Osteoblast (primary cell): ENCODE data around the gene ATN1. TPM values are rescaled to one million over a fixed set of nuclear protein-coding genes. Genes with fewer than 3 reads are reported as not detected.
"Not testable (repeated sequence)": the region's sequence is repeated elsewhere in the genome, so short reads cannot be mapped to it uniquely, and the experiment has no call there.

Experiments used
- DNase-seq: peaks from one replicate; pipeline ENCODE4 v3.0.0; 2011; ENCODE audit warnings: low spot score, mixed read lengths; ENCODE audit not compliant: insufficient read length; ENCODE audit errors: missing footprints
- H2AFZ ChIP-seq: 2 replicates; pipeline ENCODE4 v1.6.0; 2011; ENCODE audit warnings: mild to moderate bottlenecking, low read length
- H3K27ac ChIP-seq: 2 replicates; pipeline ENCODE4 v1.5.1; 2011; ENCODE audit warnings: mild to moderate bottlenecking, low read depth, low read length, moderate library complexity
- H3K27me3 ChIP-seq: 2 replicates; pipeline ENCODE4 v1.6.0; 2012; ENCODE audit warnings: mild to moderate bottlenecking, control low read depth, inconsistent platforms, low read length, moderate library complexity; ENCODE audit not compliant: insufficient read depth
- H3K36me3 ChIP-seq: 2 replicates; pipeline ENCODE4 v1.5.1; 2011; ENCODE audit warnings: mild to moderate bottlenecking, low read length, control low read depth, moderate library complexity; ENCODE audit not compliant: insufficient read depth
- H3K4me1 ChIP-seq: 2 replicates; pipeline ENCODE4 v1.5.1; 2011; ENCODE audit warnings: mild to moderate bottlenecking, low read length, control low read depth, moderate library complexity; ENCODE audit not compliant: insufficient read depth
- H3K4me2 ChIP-seq: 2 replicates; pipeline ENCODE4 v1.6.0; 2011; ENCODE audit warnings: mild to moderate bottlenecking, low read length; ENCODE audit not compliant: insufficient read depth
- H3K4me3 ChIP-seq: fragments of 200-600 bp; sonication (generic); 3 replicates; pipeline ENCODE4 v1.5.1; 2012; ENCODE audit warnings: mild to moderate bottlenecking, low read length, inconsistent platforms; ENCODE audit not compliant: insufficient read depth
- H3K79me2 ChIP-seq: 2 replicates; pipeline ENCODE4 v1.6.0; 2012; ENCODE audit warnings: mild to moderate bottlenecking, low read length, control low read depth, inconsistent platforms; ENCODE audit not compliant: insufficient read depth
- H3K9me3 ChIP-seq: 2 replicates; pipeline ENCODE4 v1.5.1; 2011; ENCODE audit warnings: low read depth, low read length, control low read depth
- H4K20me1 ChIP-seq: 2 replicates; pipeline ENCODE4 v1.6.0; 2012; ENCODE audit warnings: mild to moderate bottlenecking, low read length, control low read depth; ENCODE audit not compliant: insufficient read depth
- total RNA-seq: library from RNA; depleted of rRNA; stranded (reverse); fragments of >200 nt; gene quantifications from 2 replicates; pipeline ENCODE4 v1.2.3, GENCODE V29; 2012
- TF ChIP-seq, protein P1 (sequence below): IDR thresholded peaks from 2 replicates; pipeline ENCODE4 v1.5.1; 2011; ENCODE audit warnings: mild to moderate bottlenecking, low read depth, low read length, moderate library complexity; ENCODE audit errors: extremely low read depth

Gene ATN1
- total RNA-seq, 1 donor: 14.1 TPM

DNA sequence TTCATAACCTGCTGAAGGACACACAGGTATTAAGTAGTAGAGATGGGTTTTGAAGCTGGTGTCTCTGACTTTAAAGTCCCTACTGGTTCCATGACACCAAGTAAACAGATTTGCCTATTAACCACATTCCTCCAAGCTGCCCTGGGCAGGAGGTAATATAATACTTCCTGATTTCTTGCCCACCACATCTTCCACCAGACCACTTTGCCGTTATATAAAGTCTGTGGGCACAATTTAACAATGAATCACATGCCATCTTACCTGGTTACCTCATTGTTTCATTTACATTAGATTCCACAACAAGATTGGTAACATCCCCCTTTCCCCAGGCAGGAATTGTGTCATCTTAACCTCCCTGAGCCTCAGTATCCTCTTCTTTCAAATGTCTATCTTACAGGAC, 24.0 kb upstream of the ATN1 start:
- no peaks in the 10 kb centered on the region for H3K79me2 ChIP-seq
- H3K9me3 ChIP-seq: no peaks in the 10 kb centered on the region
- no peak overlapping the region for H3K4me3 ChIP-seq
- H2AFZ ChIP-seq: peak overlapping the region; percentile 100
- no peak overlapping the region for H3K27ac ChIP-seq
- no peak overlapping the region for H3K4me2 ChIP-seq
- no peaks in the 10 kb centered on the region for H3K27me3 ChIP-seq
- no peak for DNase-seq
- H4K20me1 ChIP-seq: no peaks in the 10 kb centered on the region
- H3K4me1 ChIP-seq: peaks cover 10% of the 10 kb centered on the region
- H3K36me3 ChIP-seq: no peaks in the 10 kb centered on the region
- TF ChIP-seq, protein P1, sequence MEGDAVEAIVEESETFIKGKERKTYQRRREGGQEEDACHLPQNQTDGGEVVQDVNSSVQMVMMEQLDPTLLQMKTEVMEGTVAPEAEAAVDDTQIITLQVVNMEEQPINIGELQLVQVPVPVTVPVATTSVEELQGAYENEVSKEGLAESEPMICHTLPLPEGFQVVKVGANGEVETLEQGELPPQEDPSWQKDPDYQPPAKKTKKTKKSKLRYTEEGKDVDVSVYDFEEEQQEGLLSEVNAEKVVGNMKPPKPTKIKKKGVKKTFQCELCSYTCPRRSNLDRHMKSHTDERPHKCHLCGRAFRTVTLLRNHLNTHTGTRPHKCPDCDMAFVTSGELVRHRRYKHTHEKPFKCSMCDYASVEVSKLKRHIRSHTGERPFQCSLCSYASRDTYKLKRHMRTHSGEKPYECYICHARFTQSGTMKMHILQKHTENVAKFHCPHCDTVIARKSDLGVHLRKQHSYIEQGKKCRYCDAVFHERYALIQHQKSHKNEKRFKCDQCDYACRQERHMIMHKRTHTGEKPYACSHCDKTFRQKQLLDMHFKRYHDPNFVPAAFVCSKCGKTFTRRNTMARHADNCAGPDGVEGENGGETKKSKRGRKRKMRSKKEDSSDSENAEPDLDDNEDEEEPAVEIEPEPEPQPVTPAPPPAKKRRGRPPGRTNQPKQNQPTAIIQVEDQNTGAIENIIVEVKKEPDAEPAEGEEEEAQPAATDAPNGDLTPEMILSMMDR: no peak

GRCh38 chr12:6904280-6905276, 23.2 kb upstream of the ATN1 start, which contains the start of gene LRRC23:
TSS of gene LRRC23 (plus strand) at chr12:6904822. CDS start at chr12:6905634, 812 bp downstream.
- peaks cover 10% of the 10 kb centered on the region for H3K4me1 ChIP-seq
- H3K27ac ChIP-seq: peak within 1 kb of the TSS; percentile 87
- H3K4me3 ChIP-seq: peak within 1 kb of the TSS; percentile 99
- peak; percentile 97 for DNase-seq
- no peaks in the 10 kb centered on the region for H3K36me3 ChIP-seq
- H3K27me3 ChIP-seq: no peaks in the 10 kb centered on the region
- TF ChIP-seq, protein P1: no peak
- H3K4me2 ChIP-seq: peak within 1 kb of the TSS; percentile 100
- peak within 1 kb of the TSS; percentile 100 for H2AFZ ChIP-seq
- no peaks in the 10 kb centered on the region for H3K79me2 ChIP-seq
- H3K9me3 ChIP-seq: no peaks in the 10 kb centered on the region
- no peaks in the 10 kb centered on the region for H4K20me1 ChIP-seq

GRCh38 chr12:6905414-6906040, 22.2 kb upstream of the ATN1 start:
- Histone ChIP-seq H3K9me3 (no peaks in the 10 kb centered on the region), H3K79me2 (no peaks in the 10 kb centered on the region), H4K20me1 (no peaks in the 10 kb centered on the region), H3K36me3 (no peaks in the 10 kb centered on the region), H3K4me3 (peak overlapping the region; percentile 99), H2AFZ (peak overlapping the region; percentile 100), H3K4me2 (peak overlapping the region; percentile 100), H3K4me1 (peaks cover 10% of the 10 kb centered on the region), H3K27me3 (no peaks in the 10 kb centered on the region), H3K27ac (peak overlapping the region; percentile 87)
- TF ChIP-seq, protein P1: no peak
- DNase-seq: no peak

DNA sequence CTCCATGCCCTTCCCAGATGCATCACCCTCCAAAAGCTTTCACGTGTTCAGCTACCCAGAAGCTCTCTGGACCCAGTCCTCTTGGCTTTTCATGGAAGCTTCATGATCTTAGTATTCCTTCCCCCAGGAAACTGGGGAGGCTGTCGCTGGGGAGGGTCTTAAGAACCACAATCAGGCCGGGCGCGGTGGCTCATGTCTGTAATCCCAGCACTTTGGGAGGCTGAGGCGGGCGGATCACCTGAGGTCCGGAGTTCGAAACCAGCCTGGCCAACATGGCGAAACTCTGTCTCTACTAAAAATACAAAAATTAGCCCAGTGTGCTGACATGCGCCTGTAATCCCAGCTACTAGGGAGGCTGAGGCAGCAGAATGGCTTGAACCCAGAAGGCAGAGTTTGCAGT, 19.6 kb upstream of the ATN1 start:
- H4K20me1 ChIP-seq, H3K27ac ChIP-seq, H3K27me3 ChIP-seq, H3K9me3 ChIP-seq, H3K4me3 ChIP-seq, H3K4me2 ChIP-seq, H2AFZ ChIP-seq, DNase-seq, H3K36me3 ChIP-seq, H3K79me2 ChIP-seq, H3K4me1 ChIP-seq: not testable (repeated sequence)
